HG03097 (cell line): ENCODE results near the gene MICU1.
A peak's percentile ranks its signal among the peaks of the same experiment; 100 is the strongest.

Experiments
- ATAC-seq: cut with Tn5 transposase; IDR thresholded peaks from one replicate; pipeline ENCODE4 v1.9.1; 2021; ENCODE audit not compliant: unreplicated experiment, low FRiP score

MICU1 gene

GRCh38 chr10:72319416-72320254 lies 306.2 kb downstream of the MICU1 start:
- peak; percentile 58 for ATAC-seq

GRCh38 chr10:72318418-72319262 lies 307.2 kb downstream of the MICU1 start:
- no peak for ATAC-seq
